ENCODE data around the gene TOR1AIP2. TPM values are rescaled to one million over a fixed set of nuclear protein-coding genes. Genes with fewer than 3 reads are reported as not detected.

TOR1AIP2 gene
- total RNA-seq, 1 donor from 2014 or later = 57.4 TPM

DNA sequence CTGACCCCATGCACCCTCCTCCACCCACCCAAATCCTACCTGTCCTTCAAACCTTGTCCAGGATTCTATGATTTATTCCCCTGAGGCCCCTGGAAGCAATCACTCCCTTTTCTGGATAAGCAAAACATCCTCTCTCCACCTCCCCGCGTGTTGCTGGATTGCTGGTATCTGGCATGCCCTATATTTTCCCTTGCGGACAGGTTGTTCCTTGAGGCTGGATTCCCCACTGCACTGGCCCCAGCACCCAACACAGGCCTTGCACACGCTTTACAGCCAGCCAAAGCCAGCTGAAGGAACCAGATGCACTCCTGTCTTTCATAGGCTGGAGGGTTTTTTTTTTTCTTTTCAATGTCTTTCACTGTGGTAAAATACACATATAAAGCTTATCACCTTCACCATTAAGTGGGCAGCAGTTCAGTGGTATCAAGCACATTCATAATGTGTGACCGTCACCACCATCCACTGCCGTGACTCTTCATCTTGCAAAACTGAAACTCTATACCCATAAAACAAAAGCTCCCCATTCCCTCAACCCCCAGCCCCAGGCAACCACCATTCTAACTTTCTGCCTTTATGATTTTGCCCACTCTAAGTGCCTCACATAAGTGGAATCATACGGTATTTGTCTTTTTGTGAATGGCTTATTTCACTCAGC lies 50.9 kb downstream of the TOR1AIP2 start:
- H3K4me3 ChIP-seq (ENCODE audit: low read depth, low read length) = no peak overlapping the region
- TF ChIP-seq CTCF (conservative IDR thresholded peaks at IDR 0.05; ENCODE audit: low read depth, low read length) = no peak
- DNase-seq (ENCODE audit: low read depth) = no peak

GRCh38 chr1:179825798-179826460 lies 51.7 kb downstream of the TOR1AIP2 start:
- no peak for TF ChIP-seq CTCF (conservative IDR thresholded peaks at IDR 0.05; ENCODE audit: low read depth, low read length)
- DNase-seq (ENCODE audit: low read depth) = no peak
- no peak overlapping the region for H3K4me3 ChIP-seq (ENCODE audit: low read depth, low read length)

- no peak for TF ChIP-seq CTCF (conservative IDR thresholded peaks at IDR 0.05; ENCODE audit: low read depth, low read length)
- no peak for DNase-seq (ENCODE audit: low read depth)
Observed at GRCh38 chr1:179825206-179825605, 52.4 kb downstream of the TOR1AIP2 start.

GRCh38 chr1:179824265-179824664 lies 53.3 kb downstream of the TOR1AIP2 start:
- TF ChIP-seq CTCF (conservative IDR thresholded peaks at IDR 0.05; ENCODE audit: low read depth, low read length) = no peak
- DNase-seq (ENCODE audit: low read depth) = no peak
- H3K4me3 ChIP-seq (ENCODE audit: low read depth, low read length) = no peak overlapping the region

More at GRCh38 chr1:179825206-179825605, 52.4 kb downstream of the TOR1AIP2 start:
- no peak overlapping the region for H3K4me3 ChIP-seq (ENCODE audit: low read depth, low read length)

GRCh38 chr1:179823693-179824092 lies 53.9 kb downstream of the TOR1AIP2 start:
- no peak for TF ChIP-seq CTCF (conservative IDR thresholded peaks at IDR 0.05; ENCODE audit: low read depth, low read length)
- DNase-seq (ENCODE audit: low read depth) = no peak
- H3K4me3 ChIP-seq (ENCODE audit: low read depth, low read length) = no peak overlapping the region

DNA sequence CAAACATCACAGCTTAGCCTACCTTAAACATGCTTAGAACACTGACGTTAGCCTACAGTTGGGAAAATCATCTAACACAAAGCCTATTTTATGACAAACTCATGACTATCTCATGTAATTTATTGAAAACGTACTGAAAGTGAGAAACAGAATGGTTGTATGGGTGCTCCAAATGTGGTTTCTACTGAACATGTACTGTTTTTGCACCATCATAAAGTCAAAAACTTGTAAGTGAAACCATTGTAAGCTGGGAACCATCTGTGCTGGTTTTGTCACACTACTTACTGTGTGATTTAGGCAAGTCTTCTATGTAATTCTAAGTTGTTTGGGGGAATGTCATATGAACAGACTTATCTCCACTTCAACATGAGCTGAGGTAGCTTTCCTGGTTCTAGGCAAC lies 55.5 kb downstream of the TOR1AIP2 start:
- H3K4me3 ChIP-seq (ENCODE audit: low read depth, low read length) = no peak overlapping the region
- TF ChIP-seq CTCF (conservative IDR thresholded peaks at IDR 0.05; ENCODE audit: low read depth, low read length) = no peak
- no peak for DNase-seq (ENCODE audit: low read depth)

DNA sequence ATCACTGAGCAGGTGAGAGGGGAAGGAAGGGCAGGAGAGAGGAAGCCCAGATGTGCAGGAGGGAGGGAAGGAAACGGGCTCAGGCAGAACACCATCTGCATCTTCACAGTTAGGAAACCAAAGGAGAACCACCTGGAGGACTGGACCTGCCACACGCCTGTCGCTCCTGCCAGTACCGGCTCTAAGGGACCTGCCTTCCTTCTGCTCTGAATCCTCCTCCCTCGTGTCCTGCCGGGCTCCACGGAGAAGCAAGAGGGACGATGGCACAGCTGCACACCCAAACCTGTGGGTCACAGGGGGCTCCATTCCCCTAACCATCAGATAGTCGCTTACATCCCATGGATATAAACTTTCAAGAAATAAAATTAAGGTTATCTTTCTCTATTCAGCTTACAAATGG lies 56.1 kb downstream of the TOR1AIP2 start:
- H3K4me3 ChIP-seq (ENCODE audit: low read depth, low read length) = no peak overlapping the region
- TF ChIP-seq CTCF (conservative IDR thresholded peaks at IDR 0.05; ENCODE audit: low read depth, low read length) = no peak
- DNase-seq (ENCODE audit: low read depth) = no peak

All from epithelial cell of proximal tubule (primary cell).